ENCODE results near the gene PRKRA. TPM values are rescaled to one million over a fixed set of nuclear protein-coding genes. Genes with fewer than 3 reads are reported as not detected.
A peak's percentile ranks its signal among the peaks of the same experiment; 100 is the strongest.

Gene PRKRA
- total and polyA plus RNA-seq, 2 of the 13 experiments (the other 11 are each of a cell fraction or from before 2014, with no cell fraction given): 53.1 to 74.7 TPM

GRCh38 chr2:178478439-178479274, 27.7 kb upstream of the PRKRA start, which contains the start of gene FKBP7 (continued):
- TF ChIP-seq, protein P1, sequence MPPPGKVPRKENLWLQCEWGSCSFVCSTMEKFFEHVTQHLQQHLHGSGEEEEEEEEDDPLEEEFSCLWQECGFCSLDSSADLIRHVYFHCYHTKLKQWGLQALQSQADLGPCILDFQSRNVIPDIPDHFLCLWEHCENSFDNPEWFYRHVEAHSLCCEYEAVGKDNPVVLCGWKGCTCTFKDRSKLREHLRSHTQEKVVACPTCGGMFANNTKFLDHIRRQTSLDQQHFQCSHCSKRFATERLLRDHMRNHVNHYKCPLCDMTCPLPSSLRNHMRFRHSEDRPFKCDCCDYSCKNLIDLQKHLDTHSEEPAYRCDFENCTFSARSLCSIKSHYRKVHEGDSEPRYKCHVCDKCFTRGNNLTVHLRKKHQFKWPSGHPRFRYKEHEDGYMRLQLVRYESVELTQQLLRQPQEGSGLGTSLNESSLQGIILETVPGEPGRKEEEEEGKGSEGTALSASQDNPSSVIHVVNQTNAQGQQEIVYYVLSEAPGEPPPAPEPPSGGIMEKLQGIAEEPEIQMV (CRISPR knock-in tag; IDR thresholded peaks at IDR 0.05; ENCODE audit: low read depth): 0 out of 2 replicates have a peak, but pooled peaks have one; percentile 48
- TF ChIP-seq PHF5A (CRISPR knock-in tag; IDR thresholded peaks at IDR 0.05; ENCODE audit: low read depth, unreplicated experiment) (peak; percentile 43), HNF4A (CRISPR knock-in tag; IDR thresholded peaks at IDR 0.05) (no peak), GPN1 (CRISPR knock-in tag; IDR thresholded peaks at IDR 0.05; ENCODE audit: borderline replicate concordance) (no peak), ZNF788 (CRISPR knock-in tag; IDR thresholded peaks at IDR 0.05; ENCODE audit: borderline replicate concordance) (peak; percentile 7; the same call in 1 of the 2 replicates), FOSL1 (CRISPR knock-in tag; IDR thresholded peaks at IDR 0.05; ENCODE audit: borderline replicate concordance) (no peak), FOXO1 (CRISPR knock-in tag; IDR thresholded peaks at IDR 0.05) (0 out of 2 replicates have a peak, but pooled peaks have one; percentile 19), HDAC1 (CRISPR knock-in tag; IDR thresholded peaks at IDR 0.05) (peak; percentile 81), RFXANK (CRISPR knock-in tag; IDR thresholded peaks at IDR 0.05) (0 out of 2 replicates have a peak, but pooled peaks have one; percentile 35), ZSCAN5A (CRISPR knock-in tag; IDR thresholded peaks at IDR 0.05; ENCODE audit: borderline replicate concordance) (no peak), SMAD1 (CRISPR knock-in tag; IDR thresholded peaks at IDR 0.05; ENCODE audit: borderline replicate concordance, low read depth) (peak; percentile 92; the same call in 1 of the 2 replicates), ATF1 (CRISPR knock-in tag; IDR thresholded peaks at IDR 0.05) (peak; percentile 85), ELF1 (CRISPR knock-in tag; IDR thresholded peaks at IDR 0.05) (peak; percentile 40; the same call in 1 of the 2 replicates)
- TF ChIP-seq, protein P2, sequence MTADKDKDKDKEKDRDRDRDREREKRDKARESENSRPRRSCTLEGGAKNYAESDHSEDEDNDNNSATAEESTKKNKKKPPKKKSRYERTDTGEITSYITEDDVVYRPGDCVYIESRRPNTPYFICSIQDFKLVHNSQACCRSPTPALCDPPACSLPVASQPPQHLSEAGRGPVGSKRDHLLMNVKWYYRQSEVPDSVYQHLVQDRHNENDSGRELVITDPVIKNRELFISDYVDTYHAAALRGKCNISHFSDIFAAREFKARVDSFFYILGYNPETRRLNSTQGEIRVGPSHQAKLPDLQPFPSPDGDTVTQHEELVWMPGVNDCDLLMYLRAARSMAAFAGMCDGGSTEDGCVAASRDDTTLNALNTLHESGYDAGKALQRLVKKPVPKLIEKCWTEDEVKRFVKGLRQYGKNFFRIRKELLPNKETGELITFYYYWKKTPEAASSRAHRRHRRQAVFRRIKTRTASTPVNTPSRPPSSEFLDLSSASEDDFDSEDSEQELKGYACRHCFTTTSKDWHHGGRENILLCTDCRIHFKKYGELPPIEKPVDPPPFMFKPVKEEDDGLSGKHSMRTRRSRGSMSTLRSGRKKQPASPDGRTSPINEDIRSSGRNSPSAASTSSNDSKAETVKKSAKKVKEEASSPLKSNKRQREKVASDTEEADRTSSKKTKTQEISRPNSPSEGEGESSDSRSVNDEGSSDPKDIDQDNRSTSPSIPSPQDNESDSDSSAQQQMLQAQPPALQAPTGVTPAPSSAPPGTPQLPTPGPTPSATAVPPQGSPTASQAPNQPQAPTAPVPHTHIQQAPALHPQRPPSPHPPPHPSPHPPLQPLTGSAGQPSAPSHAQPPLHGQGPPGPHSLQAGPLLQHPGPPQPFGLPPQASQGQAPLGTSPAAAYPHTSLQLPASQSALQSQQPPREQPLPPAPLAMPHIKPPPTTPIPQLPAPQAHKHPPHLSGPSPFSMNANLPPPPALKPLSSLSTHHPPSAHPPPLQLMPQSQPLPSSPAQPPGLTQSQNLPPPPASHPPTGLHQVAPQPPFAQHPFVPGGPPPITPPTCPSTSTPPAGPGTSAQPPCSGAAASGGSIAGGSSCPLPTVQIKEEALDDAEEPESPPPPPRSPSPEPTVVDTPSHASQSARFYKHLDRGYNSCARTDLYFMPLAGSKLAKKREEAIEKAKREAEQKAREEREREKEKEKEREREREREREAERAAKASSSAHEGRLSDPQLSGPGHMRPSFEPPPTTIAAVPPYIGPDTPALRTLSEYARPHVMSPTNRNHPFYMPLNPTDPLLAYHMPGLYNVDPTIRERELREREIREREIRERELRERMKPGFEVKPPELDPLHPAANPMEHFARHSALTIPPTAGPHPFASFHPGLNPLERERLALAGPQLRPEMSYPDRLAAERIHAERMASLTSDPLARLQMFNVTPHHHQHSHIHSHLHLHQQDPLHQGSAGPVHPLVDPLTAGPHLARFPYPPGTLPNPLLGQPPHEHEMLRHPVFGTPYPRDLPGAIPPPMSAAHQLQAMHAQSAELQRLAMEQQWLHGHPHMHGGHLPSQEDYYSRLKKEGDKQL (CRISPR knock-in tag; IDR thresholded peaks at IDR 0.05; ENCODE audit: low read depth): 0 out of 2 replicates have a peak, but pooled peaks have one; percentile 35
- TF ChIP-seq, protein P3, sequence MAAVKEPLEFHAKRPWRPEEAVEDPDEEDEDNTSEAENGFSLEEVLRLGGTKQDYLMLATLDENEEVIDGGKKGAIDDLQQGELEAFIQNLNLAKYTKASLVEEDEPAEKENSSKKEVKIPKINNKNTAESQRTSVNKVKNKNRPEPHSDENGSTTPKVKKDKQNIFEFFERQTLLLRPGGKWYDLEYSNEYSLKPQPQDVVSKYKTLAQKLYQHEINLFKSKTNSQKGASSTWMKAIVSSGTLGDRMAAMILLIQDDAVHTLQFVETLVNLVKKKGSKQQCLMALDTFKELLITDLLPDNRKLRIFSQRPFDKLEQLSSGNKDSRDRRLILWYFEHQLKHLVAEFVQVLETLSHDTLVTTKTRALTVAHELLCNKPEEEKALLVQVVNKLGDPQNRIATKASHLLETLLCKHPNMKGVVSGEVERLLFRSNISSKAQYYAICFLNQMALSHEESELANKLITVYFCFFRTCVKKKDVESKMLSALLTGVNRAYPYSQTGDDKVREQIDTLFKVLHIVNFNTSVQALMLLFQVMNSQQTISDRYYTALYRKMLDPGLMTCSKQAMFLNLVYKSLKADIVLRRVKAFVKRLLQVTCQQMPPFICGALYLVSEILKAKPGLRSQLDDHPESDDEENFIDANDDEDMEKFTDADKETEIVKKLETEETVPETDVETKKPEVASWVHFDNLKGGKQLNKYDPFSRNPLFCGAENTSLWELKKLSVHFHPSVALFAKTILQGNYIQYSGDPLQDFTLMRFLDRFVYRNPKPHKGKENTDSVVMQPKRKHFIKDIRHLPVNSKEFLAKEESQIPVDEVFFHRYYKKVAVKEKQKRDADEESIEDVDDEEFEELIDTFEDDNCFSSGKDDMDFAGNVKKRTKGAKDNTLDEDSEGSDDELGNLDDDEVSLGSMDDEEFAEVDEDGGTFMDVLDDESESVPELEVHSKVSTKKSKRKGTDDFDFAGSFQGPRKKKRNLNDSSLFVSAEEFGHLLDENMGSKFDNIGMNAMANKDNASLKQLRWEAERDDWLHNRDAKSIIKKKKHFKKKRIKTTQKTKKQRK (IDR thresholded peaks at IDR 0.05; ENCODE audit: low read length): no peak
- TF ChIP-seq, protein P4, sequence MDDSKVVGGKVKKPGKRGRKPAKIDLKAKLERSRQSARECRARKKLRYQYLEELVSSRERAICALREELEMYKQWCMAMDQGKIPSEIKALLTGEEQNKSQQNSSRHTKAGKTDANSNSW (CRISPR knock-in tag; IDR thresholded peaks at IDR 0.05; ENCODE audit: borderline replicate concordance): peak; percentile 71; the same call in 1 of the 2 replicates
